Measurements from ENCODE around the gene ATL2.

DNA sequence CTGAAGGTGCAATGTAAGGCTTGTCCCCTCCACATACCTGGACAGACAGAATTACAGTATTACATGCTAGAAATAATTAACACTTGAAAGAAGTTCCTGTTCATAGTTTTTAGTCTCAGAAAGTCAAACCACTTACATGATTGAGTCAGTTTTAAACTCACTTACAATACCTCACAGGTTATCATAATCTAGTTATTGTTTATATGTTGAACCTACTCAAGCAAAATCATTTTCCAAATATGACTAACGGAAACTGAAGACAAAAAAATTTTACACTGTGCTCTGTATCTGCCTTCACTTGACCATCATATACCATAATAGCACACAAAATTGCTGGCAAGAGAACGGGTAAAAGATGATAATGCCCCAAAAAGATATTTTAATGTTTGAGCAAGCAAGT lies 78.5 kb downstream of the ATL2 start:
- TF ChIP-seq, protein P1, sequence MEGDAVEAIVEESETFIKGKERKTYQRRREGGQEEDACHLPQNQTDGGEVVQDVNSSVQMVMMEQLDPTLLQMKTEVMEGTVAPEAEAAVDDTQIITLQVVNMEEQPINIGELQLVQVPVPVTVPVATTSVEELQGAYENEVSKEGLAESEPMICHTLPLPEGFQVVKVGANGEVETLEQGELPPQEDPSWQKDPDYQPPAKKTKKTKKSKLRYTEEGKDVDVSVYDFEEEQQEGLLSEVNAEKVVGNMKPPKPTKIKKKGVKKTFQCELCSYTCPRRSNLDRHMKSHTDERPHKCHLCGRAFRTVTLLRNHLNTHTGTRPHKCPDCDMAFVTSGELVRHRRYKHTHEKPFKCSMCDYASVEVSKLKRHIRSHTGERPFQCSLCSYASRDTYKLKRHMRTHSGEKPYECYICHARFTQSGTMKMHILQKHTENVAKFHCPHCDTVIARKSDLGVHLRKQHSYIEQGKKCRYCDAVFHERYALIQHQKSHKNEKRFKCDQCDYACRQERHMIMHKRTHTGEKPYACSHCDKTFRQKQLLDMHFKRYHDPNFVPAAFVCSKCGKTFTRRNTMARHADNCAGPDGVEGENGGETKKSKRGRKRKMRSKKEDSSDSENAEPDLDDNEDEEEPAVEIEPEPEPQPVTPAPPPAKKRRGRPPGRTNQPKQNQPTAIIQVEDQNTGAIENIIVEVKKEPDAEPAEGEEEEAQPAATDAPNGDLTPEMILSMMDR (IDR thresholded peaks at IDR 0.05; ENCODE audit: borderline replicate concordance, extremely low read depth, low read length, poor library complexity, severe bottlenecking), result no peak
- no peak for TF ChIP-seq EZH2 (IDR thresholded peaks at IDR 0.05; ENCODE audit: borderline replicate concordance, low read depth, low read length, severe bottlenecking)

Measured in DND-41 (cell line).